GM21390 (cell line): ENCODE data around the gene TRAPPC14.
A peak's percentile ranks its signal among the peaks of the same experiment; 100 is the strongest.
"Not testable (repeated sequence)": the region's sequence is repeated elsewhere in the genome, so short reads cannot be mapped to it uniquely, and the experiment has no call there.

Experiments
- ATAC-seq: cut with Tn5 transposase; IDR thresholded peaks from one replicate; pipeline ENCODE4 v1.9.1; 2021; ENCODE audit not compliant: unreplicated experiment

TRAPPC14 gene

DNA sequence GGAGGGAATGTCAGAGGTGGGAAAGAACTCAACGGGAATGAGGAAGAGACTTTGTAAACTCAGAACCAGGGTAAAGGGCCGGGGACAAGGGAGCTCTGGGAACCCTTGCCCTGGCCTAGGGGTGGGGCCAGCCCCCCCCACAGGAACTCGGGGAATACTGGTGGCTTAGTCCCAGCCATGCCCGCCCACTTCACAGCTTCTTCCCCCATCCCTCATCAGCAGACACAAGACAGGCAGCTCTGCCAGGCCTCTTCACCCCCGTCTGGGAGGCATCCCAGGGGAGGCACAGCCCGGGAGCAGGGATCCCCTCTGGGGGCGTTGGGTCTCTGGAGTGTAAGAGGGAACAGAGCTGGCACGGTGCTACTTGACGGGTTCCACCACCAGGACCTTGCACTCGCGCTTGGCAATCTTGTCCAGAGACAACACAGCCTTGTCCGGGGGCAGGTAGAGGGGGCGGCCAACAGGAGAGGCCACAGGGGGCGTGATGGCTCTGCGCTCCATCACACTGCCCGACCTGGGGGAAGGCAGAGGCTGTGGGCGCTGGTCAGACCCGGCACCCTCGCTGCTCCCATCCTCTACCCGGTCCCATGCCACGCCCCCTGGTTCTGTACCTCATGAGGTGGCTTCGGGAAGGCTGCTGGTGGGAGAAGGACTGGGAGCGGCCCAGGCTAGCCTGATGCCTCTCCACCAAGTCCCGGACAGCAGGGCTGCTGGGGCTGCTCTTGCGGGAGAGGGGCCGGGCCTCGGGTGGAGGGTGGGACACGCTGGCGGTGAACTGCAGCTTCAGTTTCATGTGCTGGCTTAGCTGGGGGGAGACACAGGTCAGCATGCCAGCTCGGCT lies 3.7 kb downstream of the TRAPPC14 start:
- ATAC-seq = no peak

GRCh38 chr7:100153708-100154535 lies 4.6 kb downstream of the TRAPPC14 start:
- ATAC-seq = no peak

GRCh38 chr7:100152937-100153666 lies 5.4 kb downstream of the TRAPPC14 start:
- ATAC-seq = no peak

- ATAC-seq = no peak
These were observed 6.1 kb downstream of the TRAPPC14 start for GRCh38 chr7:100152404-100152803.

- peak; percentile 98 for ATAC-seq
These were observed 9.8 kb downstream of the TRAPPC14 start, which contains the start of gene LAMTOR4 for GRCh38 chr7:100148559-100149328. LAMTOR4 (plus strand) TSS chr7:100148918; CDS start chr7:100148973, 55 bp downstream.

DNA sequence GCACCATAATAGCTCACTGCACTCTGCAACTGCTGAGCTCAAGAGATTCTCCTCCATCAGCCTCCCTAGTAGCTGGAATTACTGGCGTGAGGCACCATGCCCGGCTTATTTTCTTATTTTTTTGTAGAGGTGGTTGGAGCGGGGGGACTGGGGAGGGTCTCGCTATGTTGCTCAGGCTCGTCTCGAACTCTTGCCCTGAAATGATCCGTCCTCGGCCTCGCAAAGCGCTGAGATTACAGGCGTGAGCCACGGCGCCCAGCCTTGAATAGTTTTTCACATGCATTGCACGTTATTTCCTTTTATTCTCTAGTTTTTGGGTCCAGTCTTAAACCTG lies 10.3 kb downstream of the TRAPPC14 start:
- peak; percentile 3 for ATAC-seq

- no peak for ATAC-seq
These were observed 11.2 kb downstream of the TRAPPC14 start for GRCh38 chr7:100147278-100147677.

DNA sequence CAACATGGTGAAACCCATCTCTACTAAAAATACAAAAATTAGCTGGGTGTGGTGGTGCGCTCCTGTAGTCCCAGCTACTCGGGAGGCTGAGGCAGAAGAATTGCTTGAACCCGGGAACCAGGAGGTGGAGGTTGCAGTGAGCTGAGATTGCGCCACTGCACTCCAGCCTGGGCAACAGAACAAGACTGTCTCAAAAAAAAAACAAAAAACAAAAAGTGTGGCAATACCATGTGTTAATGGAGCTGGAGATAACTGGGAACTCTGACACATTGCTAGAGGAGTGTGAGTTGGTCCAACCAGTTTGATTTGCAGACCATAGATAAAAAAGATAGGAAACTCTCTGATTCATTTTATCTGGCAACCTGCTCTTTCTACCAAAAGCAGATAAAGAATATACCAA lies 12.2 kb downstream of the TRAPPC14 start:
- ATAC-seq = not testable (repeated sequence)

- no peak for ATAC-seq
These were observed 16.1 kb downstream of the TRAPPC14 start for GRCh38 chr7:100142461-100142860.

DNA sequence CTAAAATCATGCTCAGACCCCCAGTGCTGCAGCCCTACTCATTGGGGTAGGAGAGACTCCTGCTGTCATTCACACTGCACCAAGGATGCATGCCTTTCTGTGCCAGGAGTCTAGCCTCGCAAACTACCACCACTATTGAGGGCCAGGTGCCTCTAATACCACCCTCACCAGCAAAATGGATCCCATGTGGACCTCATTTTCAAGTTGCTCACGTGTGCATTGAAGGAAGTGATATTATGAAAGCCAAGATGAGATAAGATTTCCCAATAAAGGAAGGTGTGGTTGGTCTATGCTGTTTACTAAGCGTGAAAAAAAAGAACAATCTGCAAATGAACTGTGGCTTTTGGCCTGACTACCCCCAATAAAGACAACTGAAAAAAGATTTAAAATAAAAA lies 17.0 kb downstream of the TRAPPC14 start:
- ATAC-seq = no peak

GRCh38 chr7:100137851-100138760 lies 20.4 kb downstream of the TRAPPC14 start:
- no peak for ATAC-seq

- ATAC-seq = no peak
These were observed 25.8 kb downstream of the TRAPPC14 start for GRCh38 chr7:100132697-100133151.

- ATAC-seq = no peak
These were observed 26.4 kb downstream of the TRAPPC14 start for GRCh38 chr7:100132126-100132525.

GRCh38 chr7:100130608-100131453 lies 27.7 kb downstream of the TRAPPC14 start:
- ATAC-seq = no peak

- ATAC-seq = not testable (repeated sequence)
These were observed 28.3 kb downstream of the TRAPPC14 start for GRCh38 chr7:100130220-100130607.

DNA sequence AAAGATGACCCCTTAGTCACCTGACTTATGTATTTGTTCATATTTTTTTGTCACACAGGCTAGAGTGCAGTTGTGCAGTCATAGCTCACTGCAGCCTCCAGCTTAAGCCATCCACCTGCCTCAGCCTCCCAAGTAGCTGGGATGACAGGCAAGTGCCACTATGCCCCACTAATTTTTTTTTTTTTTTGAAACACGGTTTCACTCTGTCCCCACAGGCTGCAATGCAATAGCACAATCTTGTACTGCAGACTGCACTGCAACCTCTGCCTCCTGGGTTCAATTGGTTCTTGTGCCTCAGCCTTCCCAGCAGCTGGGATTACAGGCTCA lies 29.9 kb downstream of the TRAPPC14 start:
- no peak for ATAC-seq

- no peak for ATAC-seq
These were observed 30.5 kb downstream of the TRAPPC14 start for GRCh38 chr7:100127866-100128636.
